ENCODE data around the gene CNOT11. TPM values are rescaled to one million over a fixed set of nuclear protein-coding genes. Genes with fewer than 3 reads are reported as not detected.

The CNOT11 gene
- total and polyA plus RNA-seq, 2 donors (not counting 1 experiment from before 2014, with no cell fraction given), result 37.6 to 46.3 TPM

DNA sequence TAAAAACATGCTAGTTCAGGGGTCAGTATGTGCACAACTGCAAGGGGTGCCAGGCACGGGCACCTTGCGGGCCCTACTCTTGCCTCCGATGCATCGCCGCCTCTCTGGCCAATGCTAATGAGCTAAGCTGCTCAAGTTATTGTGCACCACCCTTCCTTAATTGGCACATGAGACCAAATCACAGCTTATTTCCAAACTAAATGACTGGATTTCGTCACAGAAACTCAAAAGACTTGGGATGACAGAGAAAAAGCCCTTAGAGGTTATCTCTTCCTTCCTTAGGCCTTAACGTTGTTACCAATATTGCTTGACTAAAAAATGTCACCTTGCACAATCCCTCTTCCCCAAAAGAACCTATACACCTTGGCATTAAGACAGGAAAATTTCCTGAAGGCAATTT lies 48.1 kb downstream of the CNOT11 start:
- Mint-ChIP-seq H3K27me3 (no peaks in the 10 kb centered on the region), H3K9me3 (ENCODE audit: insufficient read depth) (no peaks in the 10 kb centered on the region), H3K27ac (no peak overlapping the region), H3K4me3 (no peak overlapping the region), H3K4me1 (peaks cover 56% of the 10 kb centered on the region)
- Histone ChIP-seq H3K36me3 (replicated peaks in 1 of 2; ENCODE audit: control extremely low read depth in 1 of 2, control insufficient read depth in 1 of 2, extremely low read depth in 1 of 2, insufficient read depth in 2 of 2, low read length in 1 of 2) (peaks cover 0 to 6% of the 10 kb centered on the region in 2 experiments), H3K4me1 (ENCODE audit: control insufficient read depth in 2 of 2, insufficient read depth in 2 of 2, low read length in 2 of 2) (peaks cover 14 to 23% of the 10 kb centered on the region in 2 donors), H3K9ac (ENCODE audit: low read length) (no peak overlapping the region), H3K27ac (ENCODE audit: low read length in 2 of 2) (no peak overlapping the region), H3K4me3 (ENCODE audit: control extremely low read depth in 1 of 5, extremely low read depth in 1 of 5, insufficient read depth in 1 of 5, low read depth in 2 of 5, low read length in 4 of 5) (no peak overlapping the region), H2AFZ (ENCODE audit: insufficient read depth, low read depth, low read length, poor library complexity, severe bottlenecking) (no peak overlapping the region), H4K20me1 (ENCODE audit: control insufficient read depth, insufficient read depth, low read length, poor library complexity, severe bottlenecking) (peaks cover 68% of the 10 kb centered on the region), H3K27me3 (replicated peaks in 1 of 4; ENCODE audit: control extremely low read depth in 1 of 4, control insufficient read depth in 3 of 4, insufficient read depth in 4 of 4, low read length in 3 of 4) (no peaks in the 10 kb centered on the region), H3K4me2 (replicated peaks; ENCODE audit: low read depth, low read length, poor library complexity, severe bottlenecking) (no peak overlapping the region), H3K79me2 (ENCODE audit: control insufficient read depth, insufficient read depth, low read length) (peaks cover 87% of the 10 kb centered on the region), H3K9me3 (ENCODE audit: control extremely low read depth in 1 of 3, control insufficient read depth in 2 of 3, insufficient read depth in 1 of 3, low read length in 2 of 3) (no peaks in the 10 kb centered on the region)
- intact Hi-C loops (cut with micrococcal nuclease), result no loop called here
- CTCF ChIA-PET, result no interaction called here
- TF ChIP-seq, protein P1, sequence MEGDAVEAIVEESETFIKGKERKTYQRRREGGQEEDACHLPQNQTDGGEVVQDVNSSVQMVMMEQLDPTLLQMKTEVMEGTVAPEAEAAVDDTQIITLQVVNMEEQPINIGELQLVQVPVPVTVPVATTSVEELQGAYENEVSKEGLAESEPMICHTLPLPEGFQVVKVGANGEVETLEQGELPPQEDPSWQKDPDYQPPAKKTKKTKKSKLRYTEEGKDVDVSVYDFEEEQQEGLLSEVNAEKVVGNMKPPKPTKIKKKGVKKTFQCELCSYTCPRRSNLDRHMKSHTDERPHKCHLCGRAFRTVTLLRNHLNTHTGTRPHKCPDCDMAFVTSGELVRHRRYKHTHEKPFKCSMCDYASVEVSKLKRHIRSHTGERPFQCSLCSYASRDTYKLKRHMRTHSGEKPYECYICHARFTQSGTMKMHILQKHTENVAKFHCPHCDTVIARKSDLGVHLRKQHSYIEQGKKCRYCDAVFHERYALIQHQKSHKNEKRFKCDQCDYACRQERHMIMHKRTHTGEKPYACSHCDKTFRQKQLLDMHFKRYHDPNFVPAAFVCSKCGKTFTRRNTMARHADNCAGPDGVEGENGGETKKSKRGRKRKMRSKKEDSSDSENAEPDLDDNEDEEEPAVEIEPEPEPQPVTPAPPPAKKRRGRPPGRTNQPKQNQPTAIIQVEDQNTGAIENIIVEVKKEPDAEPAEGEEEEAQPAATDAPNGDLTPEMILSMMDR (IDR thresholded peaks at IDR 0.05), result no peak
- TF ChIP-seq EZH2 (IDR thresholded peaks at IDR 0.05; ENCODE audit: borderline replicate concordance, insufficient read depth, low read depth, low read length, poor library complexity, severe bottlenecking), result no peak
- POLR2A ChIA-PET, result interaction anchor here (0.5 kb wide), 1 partner anchor 721 kb away, joined by 3 read pairs; no protein-coding TSS in a partner anchor
- no peak for ATAC-seq (ENCODE audit: low read depth)
- DNase-seq, result no peak
- WGBS (ENCODE audit: insufficient coverage), result 94% methylated on average over 5 of the region's 7 CpGs

DNA sequence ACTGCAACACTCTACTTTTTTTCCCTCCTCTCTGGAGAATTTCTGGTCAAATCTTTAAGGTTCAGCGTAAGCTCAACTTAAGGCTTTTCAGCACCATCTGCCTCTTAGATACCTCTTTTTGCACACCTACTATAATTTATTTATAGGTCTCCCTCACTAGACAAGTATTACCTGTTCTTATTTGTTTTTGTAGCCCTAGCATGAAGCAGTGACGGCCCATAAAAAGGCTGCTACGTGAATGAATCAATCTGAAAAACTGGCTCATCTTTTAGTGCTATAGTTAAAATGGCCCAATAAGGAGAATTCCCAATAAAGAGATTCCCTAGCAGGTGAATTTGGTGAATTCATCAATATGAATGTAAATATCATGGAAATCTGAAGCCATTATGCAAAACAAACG lies 49.3 kb downstream of the CNOT11 start:
- Mint-ChIP-seq H3K4me1 (peaks cover 63% of the 10 kb centered on the region), H3K9me3 (ENCODE audit: insufficient read depth) (no peaks in the 10 kb centered on the region), H3K27ac (no peak overlapping the region), H3K27me3 (no peaks in the 10 kb centered on the region), H3K4me3 (no peak overlapping the region)
- ChIA-PET POLR2A (no interaction called here), CTCF (no interaction called here)
- H3K4me3 ChIP-seq (ENCODE audit: control extremely low read depth in 1 of 5, extremely low read depth in 1 of 5, insufficient read depth in 1 of 5, low read depth in 2 of 5, low read length in 4 of 5), result no peak overlapping the region
- intact Hi-C loops (cut with micrococcal nuclease), result no loop called here
- WGBS (ENCODE audit: insufficient coverage), result 100% methylated on average over 1 of the region's 4 CpGs
- peaks cover 72% of the 10 kb centered on the region for H4K20me1 ChIP-seq (ENCODE audit: control insufficient read depth, insufficient read depth, low read length, poor library complexity, severe bottlenecking)
- H3K27ac ChIP-seq (ENCODE audit: low read length in 2 of 2), result no peak overlapping the region
- no peak overlapping the region for H3K4me2 ChIP-seq (replicated peaks; ENCODE audit: low read depth, low read length, poor library complexity, severe bottlenecking)
- H3K4me1 ChIP-seq (ENCODE audit: control insufficient read depth in 2 of 2, insufficient read depth in 2 of 2, low read length in 2 of 2), result peaks cover 23 to 33% of the 10 kb centered on the region in 2 donors
- DNase-seq (no peak), ATAC-seq (ENCODE audit: low read depth) (no peak)
- TF ChIP-seq EZH2 (IDR thresholded peaks at IDR 0.05; ENCODE audit: borderline replicate concordance, insufficient read depth, low read depth, low read length, poor library complexity, severe bottlenecking), result no peak
- TF ChIP-seq, protein P1 (IDR thresholded peaks at IDR 0.05), result no peak
- no peak overlapping the region for H3K9ac ChIP-seq (ENCODE audit: low read length)
- H2AFZ ChIP-seq (ENCODE audit: insufficient read depth, low read depth, low read length, poor library complexity, severe bottlenecking), result no peak overlapping the region
- H3K27me3 ChIP-seq (replicated peaks in 1 of 4; ENCODE audit: control extremely low read depth in 1 of 4, control insufficient read depth in 3 of 4, insufficient read depth in 4 of 4, low read length in 3 of 4), result no peaks in the 10 kb centered on the region
- H3K9me3 ChIP-seq (ENCODE audit: control extremely low read depth in 1 of 3, control insufficient read depth in 2 of 3, insufficient read depth in 1 of 3, low read length in 2 of 3), result no peaks in the 10 kb centered on the region
- H3K79me2 ChIP-seq (ENCODE audit: control insufficient read depth, insufficient read depth, low read length), result peaks cover 94% of the 10 kb centered on the region
- H3K36me3 ChIP-seq (replicated peaks in 1 of 2; ENCODE audit: control extremely low read depth in 1 of 2, control insufficient read depth in 1 of 2, extremely low read depth in 1 of 2, insufficient read depth in 2 of 2, low read length in 1 of 2), result peaks cover 0 to 6% of the 10 kb centered on the region in 2 experiments
